Smooth muscle cell (in vitro differentiated cells): Measurements from ENCODE around the gene RAMP1. TPM values are rescaled to one million over a fixed set of nuclear protein-coding genes. Genes with fewer than 3 reads are reported as not detected.

ENCODE experiments used
- DNase-seq: peaks from one replicate; lab custom pipeline; 2025; ENCODE audit not compliant: unreplicated experiment; lab: John Stamatoyannopoulos, UW
- H2AFZ ChIP-seq: fragments of 200-600 bp; sonication (generic); 2 replicates; pipeline ENCODE4 v1.6.0; 2016; ENCODE audit warnings: antibody characterized with exemption, low read depth, mild to moderate bottlenecking
- H3F3A ChIP-seq: fragments of 200-600 bp; sonication (generic); 2 replicates; pipeline ENCODE4 v1.6.0; 2017; ENCODE audit warnings: antibody characterized with exemption, low read depth
- H3K27ac ChIP-seq: fragments of 200-600 bp; sonication (generic); 2 replicates; pipeline ENCODE4 v1.5.1; 2016; ENCODE audit warnings: low read depth, mild to moderate bottlenecking
- H3K27me3 ChIP-seq: fragments of 200-600 bp; sonication (generic); 2 replicates; pipeline ENCODE4 v1.6.1; 2016; ENCODE audit warnings: low read depth, mild to moderate bottlenecking
- H3K36me3 ChIP-seq: fragments of 200-600 bp; sonication (generic); 2 replicates; pipeline ENCODE4 v1.5.1; 2016; ENCODE audit warnings: low read depth
- H3K4me1 ChIP-seq: fragments of 200-600 bp; sonication (generic); 2 replicates; pipeline ENCODE4 v1.5.1; 2016; ENCODE audit warnings: low read depth
- H3K4me2 ChIP-seq: fragments of 200-600 bp; sonication (generic); 2 replicates; pipeline ENCODE4 v1.6.0; 2016; ENCODE audit warnings: mild to moderate bottlenecking
- H3K4me3 ChIP-seq: fragments of 200-600 bp; sonication (generic); 2 replicates; pipeline ENCODE4 v1.5.1; 2016; ENCODE audit warnings: mild to moderate bottlenecking
- H3K79me2 ChIP-seq: fragments of 200-600 bp; sonication (generic); 2 replicates; pipeline ENCODE4 v1.6.0; 2016; ENCODE audit warnings: low read depth, mild to moderate bottlenecking
- H3K9ac ChIP-seq: fragments of 200-600 bp; sonication (generic); 2 replicates; pipeline ENCODE4 v1.6.0; 2016; ENCODE audit warnings: low read depth
- H3K9me3 ChIP-seq: fragments of 200-600 bp; sonication (generic); replicated peaks from 2 replicates; pipeline ENCODE4 v1.5.1; 2016; ENCODE audit warnings: low read depth
- H4K20me1 ChIP-seq: fragments of 200-600 bp; sonication (generic); 2 replicates; pipeline ENCODE4 v1.6.0; 2016; ENCODE audit warnings: low read depth
- WGBS: methylation state at CpG from one replicate; pipeline ENCODE4 v1.1.7; 2016; ENCODE audit warnings: low lambda C conversion rate; 5-methylcytosine and 5-hydroxymethylcytosine counted together
- polyA plus RNA-seq: library from polyadenylated mRNA; unstranded; fragments of >200 nt; fragmentation: Nextera tagmentation; extraction: Ambion mirVana; gene quantifications from 2 replicates; pipeline ENCODE4 v1.2.1, GENCODE V29; 2016
- total RNA-seq: library from RNA; depleted of rRNA; stranded (reverse); fragments of >200 nt; gene quantifications from 2 replicates; pipeline ENCODE4 v1.2.3, GENCODE V29; 2014
- TF ChIP-seq, protein P1 (sequence below): fragments of 200-600 bp; sonication (generic); IDR thresholded peaks from 2 replicates; pipeline ENCODE4 v1.5.1; 2017; ENCODE audit warnings: borderline replicate concordance, mild to moderate bottlenecking, antibody characterized with exemption; ENCODE audit not compliant: insufficient read depth, poor library complexity, severe bottlenecking

Gene RAMP1
- total and polyA plus RNA-seq, 2 experiments from 2014 or later: 24.0 to 70.8 TPM

- TF ChIP-seq, protein P1, sequence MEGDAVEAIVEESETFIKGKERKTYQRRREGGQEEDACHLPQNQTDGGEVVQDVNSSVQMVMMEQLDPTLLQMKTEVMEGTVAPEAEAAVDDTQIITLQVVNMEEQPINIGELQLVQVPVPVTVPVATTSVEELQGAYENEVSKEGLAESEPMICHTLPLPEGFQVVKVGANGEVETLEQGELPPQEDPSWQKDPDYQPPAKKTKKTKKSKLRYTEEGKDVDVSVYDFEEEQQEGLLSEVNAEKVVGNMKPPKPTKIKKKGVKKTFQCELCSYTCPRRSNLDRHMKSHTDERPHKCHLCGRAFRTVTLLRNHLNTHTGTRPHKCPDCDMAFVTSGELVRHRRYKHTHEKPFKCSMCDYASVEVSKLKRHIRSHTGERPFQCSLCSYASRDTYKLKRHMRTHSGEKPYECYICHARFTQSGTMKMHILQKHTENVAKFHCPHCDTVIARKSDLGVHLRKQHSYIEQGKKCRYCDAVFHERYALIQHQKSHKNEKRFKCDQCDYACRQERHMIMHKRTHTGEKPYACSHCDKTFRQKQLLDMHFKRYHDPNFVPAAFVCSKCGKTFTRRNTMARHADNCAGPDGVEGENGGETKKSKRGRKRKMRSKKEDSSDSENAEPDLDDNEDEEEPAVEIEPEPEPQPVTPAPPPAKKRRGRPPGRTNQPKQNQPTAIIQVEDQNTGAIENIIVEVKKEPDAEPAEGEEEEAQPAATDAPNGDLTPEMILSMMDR: no peak
- no peaks in the 10 kb centered on the region for H3K79me2 ChIP-seq
- no peak overlapping the region for H3K9ac ChIP-seq
- no peaks in the 10 kb centered on the region for H3K36me3 ChIP-seq
- no peak overlapping the region for H2AFZ ChIP-seq
- H3K27ac ChIP-seq: no peak overlapping the region
- H4K20me1 ChIP-seq: no peaks in the 10 kb centered on the region
- no peaks in the 10 kb centered on the region for H3K9me3 ChIP-seq
- no peak for DNase-seq
- H3K4me1 ChIP-seq: no peaks in the 10 kb centered on the region
- H3K4me2 ChIP-seq: no peak overlapping the region
- no peak overlapping the region for H3K4me3 ChIP-seq
- no peaks in the 10 kb centered on the region for H3K27me3 ChIP-seq
- H3F3A ChIP-seq: no peaks in the 10 kb centered on the region
These were observed 81.4 kb downstream of the RAMP1 start for GRCh38 chr2:237940828-237941227.

DNA sequence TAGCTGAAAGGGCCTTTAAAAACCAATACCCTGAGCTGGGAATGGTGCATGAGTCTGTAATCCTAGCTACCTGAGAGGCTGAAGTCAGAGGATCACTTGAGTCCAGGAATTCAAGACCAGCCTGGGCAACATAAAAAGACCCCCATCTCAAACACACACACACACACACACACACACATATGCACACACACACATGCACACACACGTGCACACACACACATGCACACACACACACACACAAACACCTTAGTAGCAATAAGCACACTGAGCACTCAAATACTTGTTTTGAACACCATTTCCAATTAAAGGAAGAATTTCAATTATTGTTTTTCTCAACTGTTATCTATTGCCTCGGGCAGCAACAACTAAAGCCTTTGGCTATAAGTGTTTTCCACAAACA, 81.8 kb downstream of the RAMP1 start:
- H2AFZ ChIP-seq: no peak overlapping the region
- no peak overlapping the region for H3K9ac ChIP-seq
- H3K4me1 ChIP-seq: no peaks in the 10 kb centered on the region
- TF ChIP-seq, protein P1: no peak
- 48% methylated on average over 2 of the region's 2 CpGs for WGBS
- no peaks in the 10 kb centered on the region for H4K20me1 ChIP-seq
- H3K36me3 ChIP-seq: no peaks in the 10 kb centered on the region
- no peaks in the 10 kb centered on the region for H3K9me3 ChIP-seq
- no peak overlapping the region for H3K4me3 ChIP-seq
- H3K4me2 ChIP-seq: no peak overlapping the region
- H3K27me3 ChIP-seq: no peaks in the 10 kb centered on the region
- no peaks in the 10 kb centered on the region for H3K79me2 ChIP-seq
- H3K27ac ChIP-seq: no peak overlapping the region
- H3F3A ChIP-seq: no peaks in the 10 kb centered on the region
- DNase-seq: no peak

- Histone ChIP-seq H2AFZ (no peak overlapping the region), H3K27ac (no peak overlapping the region), H3F3A (no peaks in the 10 kb centered on the region), H3K9me3 (no peaks in the 10 kb centered on the region), H3K36me3 (no peaks in the 10 kb centered on the region), H3K4me1 (no peaks in the 10 kb centered on the region), H3K4me3 (no peak overlapping the region), H3K4me2 (no peak overlapping the region), H4K20me1 (no peaks in the 10 kb centered on the region), H3K9ac (no peak overlapping the region), H3K79me2 (no peaks in the 10 kb centered on the region), H3K27me3 (no peaks in the 10 kb centered on the region)
- no peak for DNase-seq
- WGBS: 65% methylated on average over 3 of the region's 3 CpGs
- TF ChIP-seq, protein P1: no peak
These were observed 83.1 kb downstream of the RAMP1 start for GRCh38 chr2:237942513-237942899.

DNA sequence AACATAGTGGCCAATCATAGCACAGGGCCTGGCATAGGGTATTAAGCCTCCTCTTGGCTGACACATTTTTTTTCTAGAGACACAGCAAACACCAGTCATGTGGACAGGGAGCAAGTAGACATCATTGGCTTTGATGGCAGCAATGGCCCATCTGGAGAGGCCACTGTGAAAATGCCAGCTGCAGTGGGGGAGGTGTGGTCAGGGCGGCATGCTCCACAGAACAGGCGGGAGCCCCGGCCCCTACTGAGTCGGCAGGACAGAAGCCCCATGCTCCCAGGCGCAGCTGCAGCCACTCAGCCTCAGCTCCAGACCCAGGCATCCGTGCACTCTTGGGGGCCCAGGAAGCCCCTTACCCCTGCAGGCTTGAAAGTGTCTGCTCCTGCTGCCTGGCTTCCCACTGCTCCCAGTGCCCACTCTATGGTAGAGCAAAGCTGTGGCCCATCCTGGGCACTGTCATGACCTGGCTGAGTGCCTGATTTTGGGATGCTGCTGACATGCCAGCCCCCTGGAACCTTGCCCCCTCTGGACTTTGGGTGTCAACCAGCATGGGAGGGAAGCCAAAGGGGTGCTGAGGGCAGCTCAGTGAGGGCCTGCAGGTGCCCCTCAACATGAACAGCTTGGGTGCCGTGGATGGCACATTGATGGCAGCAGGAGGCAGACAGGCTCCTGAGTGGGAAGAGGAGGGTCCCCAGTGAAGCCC, 84.1 kb downstream of the RAMP1 start:
- Histone ChIP-seq H3K27ac (no peak overlapping the region), H2AFZ (no peak overlapping the region), H3K4me3 (no peak overlapping the region), H3F3A (no peaks in the 10 kb centered on the region), H3K79me2 (no peaks in the 10 kb centered on the region), H3K4me1 (no peaks in the 10 kb centered on the region), H3K9ac (no peak overlapping the region), H3K36me3 (no peaks in the 10 kb centered on the region), H3K9me3 (no peaks in the 10 kb centered on the region), H3K4me2 (no peak overlapping the region), H4K20me1 (no peaks in the 10 kb centered on the region), H3K27me3 (no peaks in the 10 kb centered on the region)
- DNase-seq: no peak
- WGBS: 96% methylated on average over 7 of the region's 7 CpGs
- TF ChIP-seq, protein P1: no peak
